NCI-H82 treated with DMSO at 0.1 percent for 48 hours (cell line): ENCODE measurements around the gene HOXC5.
"Not testable (repeated sequence)": the region's sequence is repeated elsewhere in the genome, so short reads cannot be mapped to it uniquely, and the experiment has no call there.

Source experiments
- DNase-seq: peaks from one replicate; lab custom pipeline; 2025; ENCODE audit not compliant: unreplicated experiment; lab: John Stamatoyannopoulos, UW

HOXC5 gene

GRCh38 chr12:54033106-54033979 is 493 bp downstream of the HOXC5 start:
- DNase-seq: no peak

GRCh38 chr12:54033980-54034784 is 1.3 kb downstream of the HOXC5 start:
- no peak for DNase-seq

- DNase-seq: no peak
Measured at GRCh38 chr12:54034785-54035310, 2.0 kb downstream of the HOXC5 start.

- DNase-seq: no peak
Measured at GRCh38 chr12:54035568-54036264, 2.9 kb downstream of the HOXC5 start.

GRCh38 chr12:54036620-54037359 is 3.9 kb downstream of the HOXC5 start:
- DNase-seq: no peak

- peak; percentile 66 for DNase-seq
Measured at GRCh38 chr12:54037360-54038283, 4.8 kb downstream of the HOXC5 start.

GRCh38 chr12:54038284-54038870 is 5.5 kb downstream of the HOXC5 start:
- DNase-seq: no peak

GRCh38 chr12:54038871-54039414 is 6.1 kb downstream of the HOXC5 start:
- no peak for DNase-seq

GRCh38 chr12:54039417-54040147 is 6.7 kb downstream of the HOXC5 start:
- no peak for DNase-seq

GRCh38 chr12:54040148-54040494 is 7.3 kb downstream of the HOXC5 start:
- no peak for DNase-seq

- no peak for DNase-seq
Measured at GRCh38 chr12:54040648-54041047, 7.8 kb downstream of the HOXC5 start.

- DNase-seq: no peak
Measured at GRCh38 chr12:54041097-54041690, 8.3 kb downstream of the HOXC5 start.

- DNase-seq: not testable (repeated sequence)
Measured at GRCh38 chr12:54042033-54042432, 9.2 kb downstream of the HOXC5 start.

GRCh38 chr12:54042970-54043853 is 10.4 kb downstream of the HOXC5 start:
- no peak for DNase-seq

- no peak for DNase-seq
Measured at GRCh38 chr12:54044425-54045103, 11.7 kb downstream of the HOXC5 start.

- no peak for DNase-seq
Measured at GRCh38 chr12:54045401-54045800, 12.6 kb downstream of the HOXC5 start.
